BE2C (cell line): ENCODE data around the gene DNAJB13.

Experiments used
- DNase-seq: peaks from one replicate; pipeline ENCODE4 v3.0.0-alpha.2; 2020
- H3K27me3 ChIP-seq: fragments of 250-450 bp; sonication (Bioruptor Pico); 2 replicates; pipeline ENCODE4 v1.5.1; 2020; ENCODE audit warnings: mild to moderate bottlenecking
- H3K36me3 ChIP-seq: fragments of 250-450 bp; sonication (Bioruptor Pico); 2 replicates; pipeline ENCODE4 v1.5.1; 2020; ENCODE audit warnings: mild to moderate bottlenecking
- H3K4me1 ChIP-seq: fragments of 250-450 bp; sonication (Bioruptor Pico); 2 replicates; pipeline ENCODE4 v1.5.1; 2020
- H3K4me3 ChIP-seq: 2 replicates; pipeline ENCODE4 v1.5.1; 2011; ENCODE audit warnings: low read depth, low read length
- H3K9me3 ChIP-seq: fragments of 250-450 bp; sonication (Bioruptor Pico); 2 replicates; pipeline ENCODE4 v1.5.1; 2020
- CTCF ChIP-seq: IDR thresholded peaks from 2 replicates; pipeline ENCODE4 v1.5.1; 2012; ENCODE audit warnings: mild to moderate bottlenecking, low read depth, low read length

DNAJB13 gene

GRCh38 chr11:73990730-73991129 is 39.9 kb downstream of the DNAJB13 start:
- Histone ChIP-seq H3K36me3 (no peaks in the 10 kb centered on the region), H3K4me3 (no peak overlapping the region), H3K4me1 (no peaks in the 10 kb centered on the region), H3K27me3 (no peaks in the 10 kb centered on the region), H3K9me3 (no peaks in the 10 kb centered on the region)
- DNase-seq, result no peak
- TF ChIP-seq CTCF, result no peak

DNA sequence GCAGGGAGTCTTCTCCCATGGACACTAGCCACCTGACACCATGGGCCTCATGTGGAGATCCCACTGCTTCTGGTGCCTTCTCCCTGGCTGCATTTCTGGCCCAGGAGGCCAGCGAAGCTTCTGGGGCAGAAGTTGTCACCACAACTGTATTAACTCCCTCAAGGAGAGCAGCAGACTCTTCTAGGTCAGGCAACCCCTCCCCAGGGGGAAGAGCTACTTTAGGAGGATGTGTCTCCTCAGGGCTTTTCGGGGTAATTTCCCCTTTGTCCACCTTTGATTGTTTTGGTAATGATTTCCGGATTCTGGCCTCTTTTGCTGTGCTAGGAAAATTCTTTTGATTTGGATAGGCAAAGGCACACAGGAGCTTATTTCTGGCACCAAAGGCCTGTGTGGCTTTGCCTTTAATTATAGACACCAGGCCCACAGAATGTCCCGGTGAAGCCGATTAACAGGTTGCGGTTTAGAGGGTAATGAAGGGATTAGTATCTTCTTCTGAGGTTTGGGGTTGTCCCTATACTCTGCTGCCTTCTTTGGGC is 40.7 kb downstream of the DNAJB13 start:
- no peak for DNase-seq
- no peaks in the 10 kb centered on the region for H3K4me1 ChIP-seq

GRCh38 chr11:73995247-73995646 is 44.4 kb downstream of the DNAJB13 start:
- no peaks in the 10 kb centered on the region for H3K9me3 ChIP-seq
- no peak overlapping the region for H3K4me3 ChIP-seq
- no peaks in the 10 kb centered on the region for H3K27me3 ChIP-seq
- no peaks in the 10 kb centered on the region for H3K4me1 ChIP-seq
- no peak for TF ChIP-seq CTCF
- DNase-seq, result no peak
- H3K36me3 ChIP-seq, result no peaks in the 10 kb centered on the region; the same call in 1 of the 2 replicates

More for the DNA sequence above, 40.7 kb downstream of the DNAJB13 start:
- Histone ChIP-seq H3K4me3 (no peak overlapping the region), H3K9me3 (no peaks in the 10 kb centered on the region), H3K36me3 (no peaks in the 10 kb centered on the region), H3K27me3 (no peaks in the 10 kb centered on the region)
- no peak for TF ChIP-seq CTCF

- Histone ChIP-seq H3K36me3 (no peaks in the 10 kb centered on the region; the same call in 1 of the 2 replicates), H3K9me3 (no peaks in the 10 kb centered on the region), H3K4me1 (no peaks in the 10 kb centered on the region), H3K27me3 (no peaks in the 10 kb centered on the region), H3K4me3 (no peak overlapping the region)
- TF ChIP-seq CTCF, result no peak
- DNase-seq, result no peak
Observed at GRCh38 chr11:73995731-73996130, 44.9 kb downstream of the DNAJB13 start.

- no peak overlapping the region for H3K4me3 ChIP-seq
- DNase-seq, result no peak
- no peaks in the 10 kb centered on the region for H3K9me3 ChIP-seq
- no peaks in the 10 kb centered on the region; the same call in 1 of the 2 replicates for H3K36me3 ChIP-seq
- H3K4me1 ChIP-seq, result no peaks in the 10 kb centered on the region
- no peaks in the 10 kb centered on the region for H3K27me3 ChIP-seq
- TF ChIP-seq CTCF, result no peak
Observed at GRCh38 chr11:73996161-73996747, 45.4 kb downstream of the DNAJB13 start.

- Histone ChIP-seq H3K36me3 (no peaks in the 10 kb centered on the region; the same call in 1 of the 2 replicates), H3K4me1 (no peaks in the 10 kb centered on the region), H3K9me3 (no peaks in the 10 kb centered on the region), H3K4me3 (no peak overlapping the region), H3K27me3 (no peaks in the 10 kb centered on the region)
- no peak for DNase-seq
- no peak for TF ChIP-seq CTCF
Observed at GRCh38 chr11:73997120-73997770, 46.4 kb downstream of the DNAJB13 start.
